Right hindlimb (tissue), 1 donor: ENCODE measurements around the gene PDE4B.

Experiments used
- DNase-seq: peaks from one replicate; pipeline ENCODE4 v3.0.0-alpha.2; 2018

PDE4B gene

DNA sequence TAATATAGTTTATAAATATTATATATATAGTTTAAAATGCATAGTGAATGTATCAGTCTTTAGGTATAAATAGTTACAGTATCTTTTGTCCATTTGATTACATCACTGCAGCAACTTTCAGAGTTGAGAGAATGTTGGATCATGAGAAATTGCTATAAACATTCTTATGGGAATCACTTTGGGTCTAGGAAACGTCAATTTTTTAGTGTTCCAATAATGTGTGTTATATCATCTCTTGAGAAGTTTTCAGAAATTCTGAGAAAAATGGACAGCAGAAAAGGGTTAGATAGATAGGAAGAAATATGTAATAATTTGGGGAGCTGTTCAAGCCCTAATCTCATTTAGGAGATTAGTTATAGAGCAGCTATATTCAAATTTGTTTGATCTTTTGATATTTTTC lies 556.1 kb downstream of the PDE4B start:
- no peak for DNase-seq

DNA sequence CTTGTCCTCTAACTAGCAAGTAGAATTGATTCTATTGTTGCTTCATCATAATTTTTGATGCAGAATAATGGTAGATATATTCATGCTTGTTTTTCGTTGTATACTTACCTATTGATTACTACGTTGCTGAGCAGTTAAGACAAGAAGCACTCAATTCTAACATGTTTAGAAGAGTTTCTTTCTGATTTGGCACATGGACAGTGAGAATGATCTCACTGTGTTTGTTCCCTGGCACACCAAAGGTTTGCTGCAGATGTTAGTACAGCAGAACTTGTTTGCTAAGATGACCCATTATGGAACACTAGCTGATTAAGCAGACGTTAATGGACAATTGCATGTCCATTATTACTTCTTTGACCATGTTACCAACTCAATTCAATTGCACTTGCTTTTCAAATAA lies 556.5 kb downstream of the PDE4B start:
- no peak for DNase-seq

DNA sequence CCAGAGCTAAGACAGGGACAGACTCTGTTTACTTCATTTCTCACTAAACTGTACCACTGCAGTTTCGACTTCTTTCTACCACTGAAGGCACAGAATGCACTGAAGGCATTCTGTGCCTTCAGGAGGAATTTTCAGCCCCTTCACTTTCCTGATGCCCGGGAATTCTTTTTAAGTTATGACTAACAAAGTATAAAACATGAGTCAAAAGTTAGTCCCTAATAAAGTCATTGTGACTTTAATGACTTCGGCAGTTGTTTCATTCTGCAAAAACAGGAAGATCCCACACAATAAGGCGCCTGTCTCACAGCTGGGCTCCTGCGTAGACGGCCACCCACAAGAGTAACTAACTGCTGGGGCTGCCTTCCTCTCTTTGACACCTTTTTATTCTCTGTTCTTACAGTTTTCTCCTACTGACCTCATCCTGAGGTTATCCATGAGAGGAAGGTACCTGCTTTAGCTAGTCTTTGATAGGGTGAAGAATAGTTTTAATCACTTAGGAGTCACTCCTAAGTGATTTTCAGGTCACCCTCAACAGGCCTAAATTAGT lies 557.4 kb downstream of the PDE4B start:
- DNase-seq = no peak

DNA sequence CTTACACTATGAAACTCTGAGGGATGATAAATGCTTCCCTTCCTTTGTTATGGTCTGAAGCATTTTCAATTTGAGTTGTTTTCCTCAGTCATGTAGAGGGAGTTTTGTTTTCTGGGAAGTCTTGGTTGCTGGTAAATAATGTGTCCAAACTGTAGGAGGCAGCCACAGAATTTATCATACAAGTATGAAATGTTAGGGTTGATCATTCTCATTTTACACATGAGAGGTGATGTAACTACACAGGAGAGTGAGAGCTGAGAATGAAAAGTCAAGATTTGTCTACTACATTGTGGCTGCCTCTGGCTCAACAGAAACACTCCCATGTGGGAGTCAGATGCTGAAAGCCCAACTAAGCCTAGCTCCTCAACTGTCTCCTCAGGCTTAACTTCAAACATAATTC lies 558.8 kb downstream of the PDE4B start:
- DNase-seq = no peak

DNA sequence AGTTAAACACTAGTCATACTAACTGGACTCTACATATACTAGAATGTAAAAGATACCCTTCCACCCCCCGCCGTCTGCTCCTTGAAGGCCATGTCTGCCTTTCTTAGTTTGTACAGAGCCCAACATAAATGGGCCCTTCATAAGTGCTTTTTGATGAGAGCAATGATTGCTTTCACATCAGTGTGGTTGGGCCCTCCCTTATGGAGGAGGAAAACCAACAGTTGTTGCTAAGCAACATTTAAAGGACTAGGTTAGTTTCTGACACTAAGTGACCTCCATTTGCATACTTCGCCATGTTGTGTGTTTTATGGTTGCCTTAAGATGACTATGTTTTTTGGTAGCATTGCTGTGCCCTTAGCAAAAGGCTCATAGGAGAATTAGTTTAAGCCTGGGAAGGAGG lies 559.2 kb downstream of the PDE4B start:
- DNase-seq = no peak

DNA sequence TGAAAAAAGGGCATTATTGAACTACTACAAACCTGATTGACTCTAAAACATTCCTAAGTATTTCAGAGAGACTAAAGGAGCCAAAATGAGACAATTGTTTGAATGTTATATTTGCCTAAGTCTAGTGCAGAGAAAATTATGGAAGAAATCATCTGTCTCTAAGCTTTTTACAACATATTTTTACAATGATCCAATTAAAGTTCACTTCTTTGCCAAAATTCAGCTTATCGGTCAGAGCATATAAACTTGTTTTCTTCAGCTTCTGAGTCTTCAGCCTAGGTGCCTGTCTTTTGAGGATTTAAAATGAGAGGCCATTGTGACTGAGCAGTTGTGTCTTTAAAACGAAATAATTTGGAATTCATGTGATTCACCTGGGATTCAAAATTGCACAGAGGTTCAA lies 560.1 kb downstream of the PDE4B start:
- DNase-seq = no peak

DNA sequence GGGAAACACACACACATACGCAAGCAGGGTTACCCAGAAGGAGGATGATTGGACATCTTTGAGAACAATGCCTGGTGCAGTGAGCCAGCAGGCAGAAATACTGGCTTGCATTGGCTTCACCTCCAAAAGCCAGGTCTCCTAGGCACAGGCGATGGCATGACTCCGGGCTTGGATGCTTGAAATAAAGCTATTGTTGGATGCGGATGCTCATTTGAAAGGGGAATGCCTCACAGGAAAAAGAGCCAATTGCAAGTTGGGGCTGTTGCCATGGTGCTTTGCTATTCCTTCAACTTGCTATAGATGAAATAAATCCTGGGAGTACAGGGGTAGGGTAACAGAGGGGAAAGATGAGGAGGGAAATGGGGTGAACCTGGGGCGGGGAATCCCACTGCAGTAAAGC lies 560.6 kb downstream of the PDE4B start:
- DNase-seq = peak; percentile 40

DNA sequence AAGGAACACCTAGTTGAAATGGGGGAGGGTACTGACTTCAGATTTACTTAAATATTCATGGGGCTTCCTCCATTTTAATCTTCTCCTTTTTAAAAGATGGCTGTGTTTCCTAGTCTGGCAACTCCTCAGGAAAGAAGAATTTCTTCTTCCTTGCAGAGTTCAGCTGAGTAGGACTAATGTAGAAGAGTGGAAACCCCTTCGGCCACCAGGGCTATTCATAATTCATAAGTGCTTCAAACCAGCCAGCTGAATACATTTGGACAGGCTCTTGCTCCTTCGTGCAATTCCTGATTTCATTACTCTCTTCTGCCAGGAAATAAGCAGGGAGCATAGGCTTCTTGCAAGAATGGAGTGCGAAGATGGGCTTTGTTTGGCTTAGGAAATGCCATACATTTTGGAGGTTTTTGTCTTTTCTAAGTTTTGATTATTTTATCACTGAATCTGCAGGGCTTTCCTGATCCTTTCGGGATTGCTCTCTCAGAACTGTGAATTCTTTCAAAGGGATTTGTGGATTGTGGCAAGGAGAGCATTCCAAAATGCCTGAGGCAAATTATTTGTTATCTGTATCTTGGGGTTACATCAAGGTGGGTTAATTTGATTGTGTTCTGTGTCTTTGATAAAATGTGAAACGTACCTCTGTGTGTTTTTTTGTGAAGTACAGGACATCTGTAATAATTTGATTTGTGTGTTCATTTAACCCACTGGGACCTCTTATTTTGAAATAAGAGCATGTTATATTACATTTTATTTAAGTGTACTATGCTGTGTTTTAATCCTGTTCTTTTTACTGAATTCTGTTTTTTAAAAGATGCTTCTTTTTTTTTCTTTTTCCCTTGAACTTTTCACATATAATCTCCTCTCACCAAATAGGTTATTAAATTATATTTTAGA lies 561.9 kb downstream of the PDE4B start:
- peak; percentile 69 for DNase-seq

DNA sequence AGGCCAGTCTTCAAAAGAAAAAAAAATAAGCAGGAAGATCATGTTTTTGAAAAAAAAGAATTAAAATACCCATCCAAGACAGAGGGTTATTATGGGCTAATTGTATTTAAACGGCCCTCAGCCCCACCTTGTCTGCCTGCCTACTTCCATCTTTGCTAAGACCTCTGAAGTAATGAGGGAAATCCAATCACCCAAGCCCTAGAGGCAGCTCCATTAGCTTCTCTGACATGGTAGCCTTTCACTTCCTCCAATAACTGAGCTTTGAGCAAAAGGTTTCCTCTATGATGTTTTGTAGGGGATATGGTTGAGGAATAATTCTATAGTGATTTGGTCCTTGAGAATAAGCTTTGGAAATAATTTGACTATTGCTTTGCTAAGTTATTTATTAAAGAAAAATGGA lies 563.1 kb downstream of the PDE4B start:
- no peak for DNase-seq

DNA sequence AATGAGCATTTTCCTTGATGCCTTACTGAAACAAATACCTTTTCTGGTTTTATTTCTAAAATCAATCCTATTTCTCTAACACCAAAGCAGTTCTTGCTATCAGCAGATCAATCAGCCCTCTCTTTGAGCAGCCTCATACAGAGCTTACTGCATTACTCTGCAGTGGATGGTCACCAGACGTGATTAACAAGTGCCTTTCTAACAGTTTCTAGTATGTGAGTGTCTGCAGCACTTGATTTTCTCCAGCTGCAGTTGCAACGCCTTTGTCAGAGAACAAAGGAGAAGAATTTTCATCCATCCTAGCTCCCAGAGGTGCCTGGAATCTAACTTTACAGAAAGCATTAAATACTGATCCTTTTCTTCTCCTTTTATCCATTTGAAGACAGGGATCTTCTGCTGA lies 563.9 kb downstream of the PDE4B start:
- DNase-seq = no peak

DNA sequence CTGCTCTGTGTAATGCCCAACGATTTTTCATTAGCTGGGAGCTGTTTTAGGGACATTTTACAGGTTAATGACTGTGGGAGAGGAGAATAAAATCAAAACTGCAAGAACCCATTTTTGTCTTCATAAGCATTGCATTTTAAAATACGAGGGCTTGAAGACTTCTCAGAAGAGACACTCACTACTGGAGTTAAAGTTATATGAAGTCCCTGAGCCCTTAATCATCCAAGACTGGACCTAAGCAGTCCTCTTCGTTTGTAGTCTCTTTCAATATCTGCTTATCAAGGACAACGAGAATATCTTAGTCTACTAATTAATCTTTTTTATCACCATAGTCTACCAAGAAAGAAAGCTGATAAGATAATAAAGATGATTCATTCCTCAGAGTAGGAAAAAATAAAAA lies 564.3 kb downstream of the PDE4B start:
- DNase-seq = no peak

DNA sequence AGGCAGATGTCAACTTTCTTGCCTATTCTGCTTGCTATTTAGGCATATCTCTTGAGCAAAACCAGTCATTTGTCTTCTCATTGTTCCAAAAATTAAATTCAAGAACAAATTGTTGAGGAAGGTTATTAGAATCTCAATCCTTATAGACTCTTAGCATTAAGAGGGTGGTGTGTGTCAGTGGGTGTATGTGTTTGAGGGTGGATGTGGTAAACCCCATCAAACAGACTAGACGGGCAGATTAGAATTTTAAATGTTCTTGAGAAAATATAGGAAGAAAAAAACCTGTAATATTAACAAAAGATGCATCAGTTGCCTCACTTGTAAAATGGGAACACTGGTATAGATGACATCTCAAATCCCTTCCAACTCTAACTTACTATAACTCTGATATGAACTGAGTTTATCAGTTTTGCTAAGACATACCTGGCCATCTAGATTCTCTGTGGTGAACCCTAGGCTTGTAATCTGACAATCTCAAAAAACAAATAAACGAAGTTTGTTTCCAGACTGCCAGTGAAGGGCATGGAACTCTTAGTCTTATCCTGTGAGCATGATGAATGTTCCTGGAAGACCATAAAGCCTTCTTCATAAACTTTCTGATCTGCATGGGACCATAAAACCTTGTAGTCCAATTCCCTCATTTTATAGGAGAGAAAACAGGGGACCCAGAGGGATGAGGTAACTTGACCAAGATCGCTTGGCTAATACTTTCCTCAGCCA lies 564.9 kb downstream of the PDE4B start:
- DNase-seq = no peak

DNA sequence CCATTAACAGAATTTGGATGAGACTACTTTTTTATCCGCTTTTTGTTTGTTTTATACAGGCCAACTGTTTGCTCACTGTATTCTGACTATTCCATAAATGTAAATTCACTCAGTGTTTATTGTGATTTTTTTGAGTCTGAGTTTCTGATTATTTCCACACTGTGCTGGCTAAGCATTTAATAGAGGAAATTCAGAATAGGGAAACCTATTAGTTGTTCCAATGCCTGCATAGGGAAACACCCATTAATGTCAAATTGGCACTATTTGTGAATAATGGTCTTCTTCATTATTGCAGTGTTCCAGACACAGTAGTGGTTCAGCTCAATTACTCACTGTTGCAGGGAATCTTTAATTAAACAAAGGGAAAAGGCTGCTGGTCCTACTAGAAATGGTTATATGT lies 566.6 kb downstream of the PDE4B start:
- no peak for DNase-seq

DNA sequence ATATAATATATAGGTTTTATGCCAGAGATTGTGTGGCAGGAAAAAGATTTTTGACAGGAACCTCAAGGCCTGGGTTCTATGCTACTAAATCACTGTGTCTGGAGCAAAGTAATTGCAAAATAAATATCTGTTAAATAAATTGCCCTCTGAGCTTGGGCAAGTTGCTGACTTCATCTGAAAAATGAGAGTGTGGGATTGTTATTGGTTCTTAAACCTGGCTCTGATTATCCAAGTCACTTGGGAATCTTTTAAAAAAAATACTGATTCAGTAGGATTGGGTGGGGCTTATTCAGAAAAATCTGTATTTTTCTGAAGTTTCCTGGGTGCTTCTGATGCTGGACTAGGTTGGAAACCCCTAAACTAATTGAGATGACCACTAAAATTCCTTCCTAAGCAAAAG lies 567.1 kb downstream of the PDE4B start:
- no peak for DNase-seq

DNA sequence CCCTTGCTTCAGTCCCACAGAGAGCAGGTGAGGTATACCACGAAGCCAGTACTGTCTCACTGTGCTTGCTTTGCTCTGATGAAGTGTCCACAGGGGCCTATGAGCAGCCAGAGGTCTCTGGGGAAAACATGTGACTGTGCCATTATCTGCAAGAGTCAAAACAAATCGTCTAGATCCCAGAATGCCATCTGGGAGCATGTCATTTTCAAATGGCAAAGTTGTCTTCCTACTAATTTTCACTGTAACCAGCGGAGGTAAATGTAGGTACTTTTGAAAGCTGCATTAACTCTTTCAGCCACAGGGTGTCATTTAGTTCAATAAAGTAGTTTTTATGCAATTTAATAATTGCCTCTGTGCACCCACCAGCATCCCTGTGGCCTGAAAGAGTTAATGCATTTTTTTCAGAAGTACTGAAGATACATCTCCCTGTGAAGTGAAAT lies 567.6 kb downstream of the PDE4B start:
- DNase-seq = no peak

DNA sequence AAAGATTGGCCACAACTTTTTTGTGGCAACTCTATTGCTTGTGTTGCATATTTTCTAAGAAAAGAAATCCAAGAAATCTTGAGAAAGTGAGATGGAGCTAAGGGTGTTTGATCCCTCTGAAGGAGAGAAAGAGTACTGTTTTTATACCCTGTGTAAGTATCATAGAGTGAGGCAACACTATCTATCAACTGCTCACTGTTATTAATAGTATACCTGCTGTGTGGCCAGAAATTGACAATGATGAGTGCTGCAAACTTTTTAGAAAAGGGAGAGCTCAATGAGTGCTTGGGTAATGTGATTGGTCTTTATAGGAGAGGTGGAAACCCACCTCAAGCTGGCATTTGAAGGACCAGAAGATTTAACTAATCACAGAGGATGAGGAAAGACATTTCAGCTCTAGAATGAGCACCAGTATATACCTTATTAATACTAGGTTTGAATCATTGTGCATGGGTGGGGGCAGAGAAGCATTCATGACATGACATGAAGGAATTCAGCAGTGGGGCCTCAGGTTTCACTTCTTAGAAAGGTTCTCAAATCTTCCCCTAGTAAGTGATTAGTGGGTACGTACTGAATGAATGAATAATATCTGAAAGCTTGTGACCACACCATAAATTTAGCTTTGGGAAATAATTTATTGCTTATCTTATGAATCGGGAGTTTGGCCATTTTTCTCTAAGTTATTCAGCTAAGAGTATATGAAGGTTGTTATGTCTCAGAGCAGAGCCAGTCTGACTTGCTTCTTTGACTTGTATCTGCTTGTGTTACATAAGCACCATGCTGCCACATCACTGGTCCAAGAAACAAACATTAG lies 572.1 kb downstream of the PDE4B start:
- no peak for DNase-seq

DNA sequence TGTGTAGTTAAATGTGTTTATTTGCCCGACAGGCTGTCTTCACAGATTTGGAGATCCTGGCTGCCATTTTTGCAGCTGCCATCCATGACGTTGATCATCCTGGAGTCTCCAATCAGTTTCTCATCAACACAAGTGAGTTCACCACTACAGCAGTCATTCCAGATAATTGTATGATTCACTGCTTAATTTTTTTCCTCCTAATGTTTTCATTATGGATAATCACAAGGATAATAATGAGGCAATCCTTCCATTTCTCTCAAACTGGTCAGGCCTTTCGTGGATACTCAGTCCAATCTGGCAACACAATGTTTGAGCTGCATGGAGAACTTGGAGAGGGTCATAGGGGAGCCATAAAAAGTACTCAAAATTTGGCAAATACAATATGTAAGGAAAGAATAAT lies 572.9 kb downstream of the PDE4B start:
- DNase-seq = no peak

DNA sequence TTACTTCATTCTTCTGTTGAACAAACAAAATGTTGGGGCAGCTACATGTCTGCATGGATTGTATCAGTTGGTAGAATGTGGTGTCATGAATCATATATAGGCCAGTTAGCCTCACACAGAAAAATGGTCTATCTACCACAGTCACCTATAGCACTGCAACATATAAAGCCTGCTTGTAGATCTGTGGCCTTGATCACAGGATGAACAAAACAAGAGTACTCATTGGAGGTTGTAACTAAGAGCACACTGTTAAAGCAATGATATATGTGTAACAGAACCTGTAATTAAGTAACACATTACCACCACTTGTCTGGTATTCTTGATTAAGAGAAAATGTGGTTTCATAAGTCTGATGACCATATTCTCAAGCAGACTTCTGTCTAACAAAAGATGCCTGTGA lies 573.9 kb downstream of the PDE4B start:
- no peak for DNase-seq

DNA sequence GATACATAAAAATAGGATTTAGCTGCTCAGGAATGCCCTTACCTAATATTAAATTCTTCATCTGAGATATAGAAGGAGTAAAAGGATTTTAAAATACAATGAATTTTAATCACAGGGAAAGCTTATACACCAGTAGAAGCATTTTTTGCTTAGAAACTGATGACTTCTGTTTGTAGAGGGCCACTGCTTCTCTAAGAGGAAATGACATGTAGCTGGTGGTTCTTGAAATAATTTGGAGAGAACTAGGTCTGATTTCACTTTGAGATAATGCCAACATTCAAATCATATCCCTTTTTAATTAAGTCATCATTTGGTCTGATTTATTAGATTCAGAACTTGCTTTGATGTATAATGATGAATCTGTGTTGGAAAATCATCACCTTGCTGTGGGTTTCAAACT lies 574.7 kb downstream of the PDE4B start:
- no peak for DNase-seq

DNA sequence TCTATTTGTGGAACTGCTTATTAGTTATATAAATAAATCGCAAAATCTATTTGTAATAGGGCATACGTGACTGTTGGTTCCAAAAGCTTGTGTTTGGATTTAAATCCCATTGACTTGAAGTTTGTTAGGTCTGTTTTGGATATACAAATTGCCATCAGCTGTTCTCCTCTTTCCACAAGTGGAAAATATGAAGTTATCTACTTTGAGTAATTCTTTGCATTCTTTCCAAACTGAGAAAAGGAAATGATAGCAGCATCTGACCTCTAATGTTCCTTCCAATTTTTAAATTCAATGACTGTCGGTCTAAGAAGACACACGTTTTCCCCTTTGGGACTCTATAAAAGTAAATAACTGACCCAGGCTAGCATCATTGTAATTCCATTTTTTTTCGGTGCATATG lies 575.6 kb downstream of the PDE4B start:
- no peak for DNase-seq

DNA sequence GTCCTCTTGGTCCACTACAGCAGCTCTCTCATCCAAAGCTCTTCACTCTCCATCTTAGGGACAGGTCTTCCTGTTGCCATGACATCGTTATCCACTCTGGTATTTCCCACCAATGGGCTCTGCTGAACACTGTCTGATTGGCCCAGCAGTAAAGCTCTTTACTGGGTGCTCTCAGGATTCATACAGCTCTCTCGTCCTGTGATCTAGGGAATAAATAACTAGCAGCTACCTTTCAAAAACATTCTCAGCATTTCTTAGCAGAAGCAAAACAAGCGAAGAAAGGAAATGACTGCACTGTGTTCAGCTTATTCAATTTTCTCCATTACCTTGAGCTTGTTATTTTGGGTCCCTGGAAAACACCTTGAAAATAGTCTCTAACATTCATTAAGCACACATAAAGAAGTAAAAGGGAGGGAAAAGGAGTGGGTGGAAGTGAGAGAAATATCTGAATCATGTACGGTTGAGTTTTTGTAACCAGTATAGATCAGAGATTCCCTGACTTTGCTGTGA lies 577.8 kb downstream of the PDE4B start:
- no peak for DNase-seq

DNA sequence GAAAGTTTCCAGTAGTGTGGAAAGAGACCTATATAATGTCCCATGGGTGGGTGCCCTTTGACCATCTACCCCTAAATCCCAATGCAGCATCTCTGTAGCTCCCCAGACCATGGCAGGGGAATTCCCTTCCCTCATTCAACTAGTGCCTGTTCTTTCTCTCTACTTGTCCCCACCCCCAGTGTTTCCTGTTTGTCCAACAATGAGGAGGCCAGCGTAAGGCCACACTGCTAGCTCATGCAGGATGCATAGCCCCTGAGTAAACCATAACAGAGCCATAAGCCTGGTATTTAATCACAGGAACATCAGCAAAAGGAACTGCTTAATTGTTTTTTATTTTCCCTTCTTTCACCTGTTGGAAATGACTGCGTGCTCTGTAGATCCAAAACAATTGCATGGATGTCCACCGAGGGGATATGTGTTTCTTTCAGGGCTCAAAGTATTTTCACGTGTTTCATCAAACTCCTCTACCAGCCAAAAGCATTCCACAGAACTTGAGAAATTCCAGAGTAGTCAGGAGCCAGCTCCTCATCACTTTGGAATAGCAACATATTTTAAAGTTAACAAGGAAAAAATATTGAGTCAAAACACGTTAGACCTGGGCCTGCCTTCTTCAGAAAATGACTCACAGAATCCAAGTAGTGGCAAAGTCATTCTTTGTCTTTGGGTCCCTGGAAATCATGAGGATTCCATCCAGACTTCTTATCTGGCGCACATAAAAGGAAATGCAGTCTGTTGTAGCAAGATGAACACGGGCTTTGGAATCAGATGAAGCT lies 578.7 kb downstream of the PDE4B start:
- DNase-seq = peak; percentile 32
